ENCODE results near the gene MYO18A. TPM values are rescaled to one million over a fixed set of nuclear protein-coding genes. Genes with fewer than 3 reads are reported as not detected.
A peak's percentile ranks its signal among the peaks of the same experiment; 100 is the strongest.

The MYO18A gene
- polyA plus RNA-seq, 1 donor = 292 TPM

DNA sequence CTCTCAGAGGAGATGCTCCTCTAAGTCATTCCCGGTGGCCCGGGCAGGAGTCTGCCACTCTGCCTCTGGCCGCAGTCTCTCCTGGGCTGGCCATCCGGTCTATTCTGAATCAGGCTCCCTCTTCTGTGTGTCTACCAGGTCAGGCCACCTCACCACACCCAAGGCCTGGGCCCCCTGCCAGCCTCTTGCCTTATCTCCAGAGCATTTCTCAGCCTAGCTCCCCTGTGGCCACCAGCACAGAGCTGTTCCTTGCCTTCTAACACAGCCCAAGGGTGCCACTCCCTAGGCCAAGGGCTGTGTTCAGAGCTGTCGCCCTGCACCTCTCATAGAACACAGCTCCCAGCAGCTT is 55.3 kb downstream of the MYO18A start:
- DNase-seq (ENCODE audit: low read depth) = no peak

DNA sequence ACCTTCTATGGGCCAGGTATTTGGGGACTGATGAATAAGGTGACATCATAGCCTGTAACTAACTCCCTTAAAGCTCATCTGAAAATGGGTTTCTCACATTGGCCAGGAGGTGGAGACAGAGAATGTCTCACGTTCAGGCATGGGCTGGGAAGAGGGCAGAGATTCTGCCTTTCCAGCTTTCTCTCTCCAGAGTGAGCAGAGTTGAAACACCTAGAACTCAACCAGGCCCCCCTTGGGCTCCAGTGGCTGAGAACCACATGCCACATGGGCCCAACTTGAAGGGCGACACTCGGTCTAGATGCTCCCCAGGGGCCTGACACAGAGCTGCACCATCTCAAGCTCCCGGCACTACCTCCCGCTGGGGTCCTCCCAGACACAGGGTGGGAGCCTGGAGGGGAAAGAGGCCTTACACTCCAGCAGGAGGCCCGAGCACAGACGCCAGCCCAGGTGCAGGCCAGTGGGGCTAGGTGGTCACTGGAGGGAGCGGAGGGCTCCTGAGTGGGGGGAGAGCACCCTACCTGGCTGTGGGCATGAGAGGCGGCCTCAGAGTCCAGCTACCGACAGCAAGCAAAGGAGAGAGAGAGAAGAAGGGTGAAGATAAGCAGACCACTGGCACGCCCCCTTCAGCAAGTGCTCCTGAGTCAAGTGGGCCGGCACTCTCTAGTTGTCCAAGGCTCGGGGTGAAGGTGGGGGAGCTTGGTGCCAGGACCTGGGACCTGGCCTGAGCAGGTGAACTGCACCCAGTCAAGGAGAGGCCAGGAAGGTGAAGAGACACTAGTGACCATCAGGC is 55.9 kb downstream of the MYO18A start:
- DNase-seq (ENCODE audit: low read depth) = peak; percentile 59

DNA sequence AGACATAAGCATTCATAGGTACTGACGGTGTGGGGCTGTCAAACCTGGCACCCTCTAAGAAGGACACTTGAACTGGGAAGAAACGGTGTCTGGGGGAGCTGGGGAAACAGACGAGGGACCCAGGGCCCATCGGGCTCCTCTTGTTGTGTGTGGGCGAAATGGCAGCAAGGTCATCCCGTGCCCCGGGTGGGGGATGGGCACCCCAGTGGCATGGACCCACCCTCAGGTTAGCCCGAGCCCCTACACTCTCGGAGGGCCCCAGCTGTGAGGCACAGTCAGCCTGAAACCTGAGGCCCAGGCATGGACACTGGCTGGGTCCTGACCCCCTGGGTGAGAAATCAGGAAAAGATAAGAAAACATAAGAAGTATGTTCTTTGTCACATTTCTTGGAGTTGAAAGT is 57.1 kb downstream of the MYO18A start:
- no peak for DNase-seq (ENCODE audit: low read depth)

DNA sequence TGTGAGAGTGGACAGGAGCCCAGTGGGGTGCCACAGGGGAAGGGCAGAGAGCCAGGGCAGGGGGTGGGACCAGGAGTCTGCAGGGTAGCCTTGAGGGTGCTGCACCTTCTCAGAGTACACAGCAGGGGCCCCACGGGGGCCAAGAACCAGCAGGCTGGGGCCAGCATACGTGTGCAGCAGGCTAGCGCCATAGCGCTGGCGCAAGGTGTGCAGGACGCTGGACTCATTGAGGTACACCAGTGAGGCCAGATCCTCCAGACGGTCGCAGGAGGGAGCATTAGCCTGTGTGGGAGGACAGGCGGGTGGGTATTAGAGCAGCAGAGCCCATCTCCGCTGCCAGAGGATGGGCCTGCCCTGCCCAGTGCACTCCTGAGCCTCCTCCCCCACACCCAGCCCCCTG is 58.8 kb downstream of the MYO18A start:
- DNase-seq (ENCODE audit: low read depth) = no peak

DNA sequence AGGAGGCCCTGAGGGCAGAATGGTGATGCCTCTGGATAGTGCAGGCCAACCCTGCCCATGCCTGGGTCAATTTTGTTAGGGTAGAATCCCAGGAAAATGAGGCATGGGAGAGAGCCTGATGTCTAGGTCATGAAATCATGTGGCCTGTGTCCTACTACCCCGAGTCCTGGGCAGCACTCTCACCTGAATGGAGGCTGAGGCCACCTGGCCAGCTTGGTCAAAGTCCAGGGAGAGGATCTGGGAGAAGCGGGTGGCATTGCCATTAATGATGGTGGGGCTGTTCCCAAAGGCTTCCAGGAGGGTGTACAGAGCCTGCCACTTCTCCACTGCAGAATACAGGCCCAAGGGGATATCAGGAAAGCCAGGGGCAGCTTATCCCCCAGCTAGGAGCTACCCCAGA is 59.8 kb downstream of the MYO18A start:
- no peak for DNase-seq (ENCODE audit: low read depth)

DNA sequence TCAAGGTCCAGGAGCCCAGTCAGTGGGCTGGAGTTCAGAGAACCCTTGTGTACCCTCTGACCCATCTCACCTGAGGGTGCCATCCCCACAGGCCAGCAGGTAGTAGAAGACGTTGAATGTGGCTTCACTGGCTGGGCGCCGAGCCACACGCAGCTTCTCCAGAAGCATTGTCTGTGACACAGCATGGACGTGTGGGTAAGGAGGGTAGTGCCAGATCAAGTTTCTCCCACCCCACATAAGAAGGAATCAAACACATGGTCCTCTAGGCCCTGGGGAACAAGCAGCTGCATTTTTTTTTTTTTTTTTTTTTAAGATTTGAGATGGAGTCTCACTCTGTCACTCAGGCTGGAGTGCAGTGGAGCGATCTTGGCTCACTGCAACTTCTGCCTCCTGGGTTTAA is 60.9 kb downstream of the MYO18A start:
- DNase-seq (ENCODE audit: low read depth) = no peak

DNA sequence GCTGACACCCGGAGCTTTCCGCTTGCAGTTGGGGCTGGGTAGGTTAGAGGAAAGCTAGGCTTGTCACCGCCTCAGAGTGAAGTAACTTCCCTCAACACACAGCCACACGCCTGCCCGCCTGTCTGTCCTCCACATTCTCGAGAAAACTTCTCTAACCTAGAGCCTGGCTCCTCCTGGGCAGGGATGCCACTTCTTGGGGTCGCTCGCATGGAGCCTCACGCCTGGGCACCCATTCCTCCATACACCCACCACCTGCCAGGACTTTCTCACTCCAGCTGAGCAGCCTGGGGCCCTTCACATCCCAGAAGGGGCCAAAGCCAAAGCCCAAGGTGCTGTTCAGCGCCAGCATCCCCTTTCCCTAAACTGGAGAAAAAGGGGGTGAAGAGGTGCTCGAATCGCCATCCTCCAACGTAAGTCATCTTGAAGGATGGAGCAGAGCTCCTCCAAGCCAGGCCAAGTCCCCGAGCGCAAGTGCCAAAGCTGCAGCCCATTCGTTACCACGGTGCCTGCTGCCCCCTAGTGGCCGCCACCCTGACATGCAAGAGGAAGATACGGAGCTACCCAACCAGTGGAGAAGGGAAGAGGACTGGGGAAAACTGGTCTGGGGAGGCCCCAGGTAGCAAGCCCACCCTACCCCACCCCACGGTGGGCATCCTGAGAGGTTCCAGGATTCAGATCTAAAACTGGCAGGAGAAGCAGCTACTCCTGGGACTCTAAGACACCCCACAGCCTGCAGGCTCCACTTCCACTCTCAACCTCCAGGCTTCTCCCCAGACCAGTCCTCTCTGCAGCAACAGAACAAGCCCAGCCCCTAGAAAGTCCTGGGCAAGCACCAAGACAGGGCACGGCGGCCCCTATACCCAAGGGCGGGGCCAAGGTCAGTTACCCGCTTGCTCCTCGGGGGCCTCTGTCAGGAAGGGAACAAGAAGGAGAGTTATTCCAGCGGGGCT is 63.1 kb downstream of the MYO18A start:
- no peak for DNase-seq (ENCODE audit: low read depth)

DNA sequence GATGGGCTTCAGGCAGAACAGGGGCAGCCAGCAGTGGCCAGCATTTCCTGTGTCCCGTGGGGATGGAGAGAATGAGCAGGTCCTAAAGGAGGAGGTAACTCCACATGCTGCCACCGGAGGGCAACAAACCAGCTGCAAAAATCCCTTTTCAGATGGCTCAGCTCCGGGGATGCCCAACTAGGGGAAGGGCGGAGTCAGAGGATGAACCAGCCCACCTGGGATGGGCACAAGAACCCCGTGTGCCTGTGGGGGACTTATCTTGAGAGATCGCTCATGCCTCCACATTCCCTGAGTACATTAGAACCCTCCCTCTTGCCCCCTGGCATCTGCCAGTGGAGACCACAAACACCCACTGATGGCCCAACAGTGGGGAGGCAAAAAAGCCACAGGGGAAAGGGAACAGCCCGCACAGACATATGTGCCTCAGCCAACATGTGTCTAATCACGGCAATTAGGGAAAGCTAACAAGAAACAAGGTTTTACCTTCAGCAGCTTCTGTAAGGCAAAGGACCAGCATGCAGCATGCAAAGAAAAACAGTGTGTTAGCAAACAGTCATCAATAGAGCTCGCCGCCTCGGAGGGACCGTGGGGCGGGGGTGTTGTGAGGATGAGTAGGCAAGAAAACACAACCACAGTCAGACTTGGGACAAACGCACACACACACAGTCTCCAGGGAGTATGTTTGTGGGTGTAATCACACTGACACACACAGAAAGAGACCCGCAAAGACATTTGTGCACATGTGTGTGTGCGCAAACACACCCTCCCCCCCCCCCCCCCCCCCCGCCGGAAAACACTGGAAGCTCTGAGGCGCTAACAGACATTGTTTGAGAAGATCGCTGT is 64.0 kb downstream of the MYO18A start:
- no peak for DNase-seq (ENCODE audit: low read depth)

DNA sequence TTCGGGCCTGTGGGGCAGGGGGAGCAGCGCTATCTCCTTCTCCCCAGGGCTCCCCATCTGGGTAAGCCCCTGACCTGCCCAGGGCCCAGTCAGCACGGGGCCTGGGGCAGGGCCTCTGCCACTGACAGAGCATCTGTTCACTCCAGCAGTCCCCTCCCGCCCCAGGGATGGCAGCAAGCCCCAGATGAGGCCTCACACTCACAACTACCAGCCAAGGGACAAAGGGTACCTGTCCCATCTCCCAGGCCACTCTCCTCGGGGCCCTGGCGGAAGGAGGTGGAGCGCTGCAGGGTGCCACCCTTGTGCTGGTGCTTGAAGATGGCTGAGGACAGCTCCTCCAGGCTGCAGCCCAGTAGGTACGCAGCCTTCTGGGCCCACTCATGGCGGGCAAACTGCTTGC is 64.8 kb downstream of the MYO18A start:
- DNase-seq (ENCODE audit: low read depth) = no peak

DNA sequence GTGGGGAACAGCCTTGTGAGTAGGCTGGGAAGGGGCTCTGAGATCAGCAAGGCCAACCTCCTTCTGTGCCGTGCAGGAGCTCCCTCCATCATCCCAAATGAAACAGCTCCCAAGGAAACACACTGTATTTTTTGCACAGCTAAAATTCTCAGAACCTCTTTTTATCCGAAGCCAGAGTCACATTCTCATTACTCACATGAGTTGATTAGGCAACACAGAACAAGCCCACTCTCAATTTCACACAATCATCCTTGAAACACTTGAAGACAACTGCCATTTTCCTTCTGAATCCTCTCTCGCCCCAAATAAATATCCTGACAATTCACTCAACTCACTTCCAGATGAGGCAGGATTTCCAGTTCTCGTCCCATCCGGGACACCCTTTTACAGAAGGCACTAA is 66.1 kb downstream of the MYO18A start:
- DNase-seq (ENCODE audit: low read depth) = no peak

DNA sequence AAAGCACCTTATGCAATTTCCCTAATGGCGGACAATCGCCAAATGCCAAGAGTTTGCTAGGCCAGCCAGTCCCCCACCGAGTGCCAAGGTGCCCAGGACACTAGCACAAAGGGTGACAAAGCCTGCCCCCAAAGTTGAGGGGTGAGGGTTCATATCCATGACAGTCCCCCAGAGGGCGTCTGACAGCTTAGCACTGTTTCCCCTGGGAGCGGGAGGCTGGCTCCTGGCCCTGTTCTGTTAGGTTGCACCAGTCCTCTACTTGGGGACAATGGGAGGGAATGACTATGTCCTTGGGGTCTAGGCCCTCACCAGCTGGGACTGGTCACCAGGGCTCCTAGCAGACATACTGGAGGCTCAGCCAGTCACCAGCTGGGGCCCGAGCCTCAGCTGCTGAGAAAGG is 66.9 kb downstream of the MYO18A start:
- DNase-seq (ENCODE audit: low read depth) = no peak

DNA sequence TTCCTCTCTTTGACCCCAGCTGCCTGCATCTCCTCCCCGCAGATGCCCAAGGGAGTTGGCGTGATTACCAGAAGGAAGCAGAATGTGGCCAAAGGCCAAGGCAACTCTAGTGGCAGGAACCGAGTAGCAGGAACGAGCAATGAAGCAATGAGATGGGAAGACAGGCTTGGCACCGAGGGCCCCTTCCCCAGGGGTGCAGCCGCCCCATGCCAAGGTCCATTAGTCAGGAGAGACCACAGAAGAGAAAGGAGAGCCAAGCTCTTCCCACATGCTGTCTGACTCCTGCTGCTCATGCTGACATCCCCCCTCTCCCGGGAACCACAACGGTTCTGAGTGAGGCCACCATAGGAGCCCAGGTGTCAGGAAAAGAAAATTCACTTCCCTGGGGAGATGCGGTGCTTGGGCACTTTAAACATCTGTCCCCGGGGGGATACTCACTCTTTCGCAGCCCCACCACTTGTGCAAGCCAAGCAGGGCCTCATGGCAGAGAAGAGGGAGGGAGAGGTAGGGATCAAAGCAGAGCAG is 67.4 kb downstream of the MYO18A start:
- DNase-seq (ENCODE audit: low read depth) = no peak

DNA sequence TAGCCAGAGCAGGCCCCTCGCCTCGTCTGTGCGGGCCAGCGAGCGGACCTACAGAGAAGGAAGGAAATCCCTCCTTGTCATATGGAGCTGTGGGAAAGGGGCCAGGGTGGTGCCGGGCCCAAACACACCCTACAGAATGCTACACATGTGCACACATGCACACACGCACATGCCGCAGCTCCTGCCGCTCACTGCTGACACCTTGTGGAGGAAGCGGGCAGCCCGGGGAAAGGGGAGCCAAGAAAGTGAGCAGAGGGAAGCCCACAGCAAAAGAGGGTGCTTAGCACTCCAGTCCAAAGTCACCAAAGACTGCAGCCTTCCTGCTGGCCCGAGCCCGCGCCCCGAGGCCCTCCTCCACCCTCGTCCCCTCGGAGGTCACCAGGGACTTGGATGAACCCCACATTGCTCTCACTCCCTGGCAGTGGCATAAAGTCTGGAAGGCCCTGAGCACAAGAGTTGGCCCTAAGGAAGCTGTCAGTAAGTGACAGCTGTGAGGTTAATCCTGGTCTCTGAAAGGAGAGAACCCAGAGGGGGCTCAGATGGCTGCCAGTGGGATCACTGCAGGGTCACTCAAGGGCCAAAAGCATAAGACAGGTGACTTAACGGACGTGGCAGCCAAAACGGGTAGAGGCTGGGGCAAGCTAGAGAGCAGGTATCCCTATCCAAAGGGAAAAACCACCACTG is 68.2 kb downstream of the MYO18A start:
- DNase-seq (ENCODE audit: low read depth) = no peak

DNA sequence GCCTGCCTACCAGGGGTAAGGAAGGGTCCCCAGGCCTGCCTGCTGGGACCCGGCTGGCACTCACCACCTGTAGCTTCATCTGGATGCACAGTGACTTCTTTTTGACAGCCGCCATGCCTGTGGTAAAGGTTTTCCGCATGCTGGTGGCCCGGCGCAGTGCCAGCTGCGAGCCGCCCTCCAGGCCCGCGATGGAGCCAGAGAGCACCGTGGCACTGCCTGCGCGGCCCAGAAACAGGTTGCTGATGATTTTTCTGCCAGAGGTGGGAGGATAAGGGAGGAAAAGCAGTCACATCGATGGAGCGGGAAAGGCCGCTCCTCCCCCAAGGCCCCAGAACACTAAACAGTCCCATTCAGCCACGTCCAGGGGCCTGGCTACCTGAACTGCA is 69.8 kb downstream of the MYO18A start:
- no peak for DNase-seq (ENCODE audit: low read depth)

DNA sequence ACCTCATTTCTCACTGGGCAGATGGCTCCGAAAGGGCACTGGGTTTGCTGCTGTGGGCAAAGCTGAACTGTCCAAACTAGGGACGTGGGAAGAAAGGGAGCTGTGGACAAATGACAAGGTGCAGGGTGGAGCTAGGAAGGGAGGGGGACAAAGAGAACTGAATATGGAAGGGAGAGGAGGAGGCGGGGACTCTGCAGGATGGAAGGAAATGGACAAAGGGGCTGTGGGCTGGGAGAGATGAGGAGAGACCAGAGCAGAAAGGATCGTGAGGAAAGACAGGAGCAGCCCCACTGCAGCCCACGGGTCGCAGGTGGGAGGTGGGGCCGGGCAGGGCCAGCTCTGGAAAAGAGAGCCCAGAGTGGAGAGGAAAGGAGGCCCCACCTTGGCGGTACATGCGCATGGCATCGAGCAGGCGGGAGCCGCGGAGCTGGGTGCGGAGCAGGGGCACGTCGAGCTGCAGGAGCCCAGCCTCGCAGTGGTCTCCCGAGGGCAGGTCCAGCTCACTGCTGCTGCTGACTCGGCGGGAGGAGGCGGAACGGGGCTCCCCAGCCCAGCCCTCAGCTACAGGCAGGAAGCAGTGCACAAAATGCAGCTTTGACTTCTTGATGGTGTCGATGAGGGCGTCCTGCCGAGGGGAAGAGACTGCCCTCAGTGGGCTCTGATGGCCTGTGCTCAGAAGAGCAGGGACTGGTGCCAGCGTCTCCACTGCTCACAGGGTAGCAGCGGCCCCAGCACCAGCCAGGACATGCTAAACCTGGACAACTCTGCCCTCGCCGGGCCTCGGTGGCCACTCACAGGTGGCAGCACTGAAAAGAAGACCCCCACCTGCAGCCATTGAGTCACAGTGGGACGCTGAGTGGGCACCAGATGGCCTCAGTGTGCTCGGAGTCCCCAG is 70.5 kb downstream of the MYO18A start:
- DNase-seq (ENCODE audit: low read depth) = no peak

DNA sequence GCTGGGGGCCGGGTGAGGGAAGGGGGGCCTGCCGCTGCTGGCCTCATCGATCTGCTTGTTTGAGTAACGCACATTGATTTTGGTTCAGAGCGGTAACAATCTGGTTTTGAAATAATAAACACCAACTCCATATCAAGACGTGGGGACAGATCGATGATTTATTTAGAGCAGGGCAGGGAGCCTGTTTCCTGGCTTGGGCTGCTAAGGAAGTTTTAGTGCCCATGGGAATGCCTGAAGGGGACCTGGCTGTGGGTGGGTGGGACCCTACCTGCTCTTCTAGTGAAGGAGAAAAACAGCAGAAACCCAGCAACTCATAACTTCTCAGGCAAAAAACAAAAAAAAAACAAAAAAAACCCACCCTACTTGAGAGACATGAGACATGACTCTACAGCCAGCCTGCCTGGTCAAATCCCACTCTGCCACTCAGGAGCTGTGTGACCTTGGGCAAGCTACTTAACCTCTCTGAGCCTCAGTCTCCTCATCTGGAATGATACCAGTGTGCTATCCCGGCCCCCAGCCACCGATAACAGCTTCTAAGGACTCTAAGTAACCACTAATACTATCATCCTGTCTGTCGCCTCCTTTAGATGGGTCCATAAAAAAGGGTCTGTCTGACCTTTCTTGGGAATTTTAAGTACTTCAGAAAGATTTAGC is 71.2 kb downstream of the MYO18A start:
- no peak for DNase-seq (ENCODE audit: low read depth)

DNA sequence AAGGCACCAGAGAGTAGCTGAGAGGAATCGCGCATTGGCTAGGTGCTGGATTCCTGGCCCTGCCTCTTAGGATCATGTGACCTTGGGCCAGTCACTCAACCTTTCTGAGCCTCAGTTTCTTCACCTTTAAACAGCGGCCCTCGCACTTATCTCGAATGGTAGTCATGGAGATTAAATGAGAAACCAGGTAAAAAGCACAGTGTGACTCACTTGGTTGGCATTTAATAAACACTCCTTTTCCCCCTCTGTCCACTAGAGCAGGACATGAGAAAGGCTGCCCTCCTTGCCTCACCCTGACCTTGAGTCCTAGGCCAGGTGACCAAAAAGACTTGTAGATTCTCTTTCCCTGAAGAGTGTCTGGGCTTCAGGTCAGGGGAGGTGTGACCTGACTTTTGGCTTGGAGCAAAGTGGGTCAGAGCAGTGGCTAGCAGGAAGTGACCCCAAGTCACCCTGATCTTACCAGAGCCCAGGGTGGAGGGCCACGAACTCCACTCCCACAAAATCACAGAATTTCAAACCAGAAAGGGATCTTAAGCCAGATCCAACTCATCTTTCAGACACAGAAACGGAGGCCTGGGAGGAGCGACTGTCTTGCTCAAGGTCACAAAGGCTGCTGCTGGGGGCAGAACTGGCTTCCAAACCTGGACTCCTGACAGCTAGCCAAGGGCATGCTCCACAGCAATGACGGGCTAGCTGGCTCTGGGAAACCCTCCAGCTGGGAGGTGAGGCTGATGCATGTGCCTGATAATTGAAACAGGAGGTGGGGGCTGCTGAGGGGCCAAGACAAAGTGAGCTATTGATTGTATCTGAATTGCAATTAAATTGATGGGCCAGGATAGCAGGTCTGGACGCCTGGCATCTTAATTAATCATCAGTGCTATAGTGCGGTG is 72.0 kb downstream of the MYO18A start:
- DNase-seq (ENCODE audit: low read depth) = no peak

DNA sequence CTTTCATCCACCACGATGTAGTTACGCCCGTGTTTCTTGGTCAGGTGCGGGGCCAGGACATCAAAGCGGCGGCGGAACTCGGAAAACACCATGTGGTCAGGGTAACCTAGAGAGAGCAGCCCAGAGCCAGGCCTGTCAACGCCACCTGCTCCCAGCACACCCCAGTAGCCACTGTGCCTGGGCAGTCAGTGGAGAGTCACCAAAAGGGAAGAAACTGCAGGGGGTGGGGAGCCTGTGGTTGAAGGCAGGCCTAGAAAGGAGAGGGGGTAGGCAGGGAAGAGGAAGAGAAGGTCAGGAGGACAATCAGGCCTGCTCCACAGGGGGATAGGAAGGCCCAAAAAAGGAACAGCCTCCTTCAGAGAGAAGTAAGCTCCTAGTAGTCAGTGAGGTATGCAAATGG is 73.1 kb downstream of the MYO18A start:
- no peak for DNase-seq (ENCODE audit: low read depth)

DNA sequence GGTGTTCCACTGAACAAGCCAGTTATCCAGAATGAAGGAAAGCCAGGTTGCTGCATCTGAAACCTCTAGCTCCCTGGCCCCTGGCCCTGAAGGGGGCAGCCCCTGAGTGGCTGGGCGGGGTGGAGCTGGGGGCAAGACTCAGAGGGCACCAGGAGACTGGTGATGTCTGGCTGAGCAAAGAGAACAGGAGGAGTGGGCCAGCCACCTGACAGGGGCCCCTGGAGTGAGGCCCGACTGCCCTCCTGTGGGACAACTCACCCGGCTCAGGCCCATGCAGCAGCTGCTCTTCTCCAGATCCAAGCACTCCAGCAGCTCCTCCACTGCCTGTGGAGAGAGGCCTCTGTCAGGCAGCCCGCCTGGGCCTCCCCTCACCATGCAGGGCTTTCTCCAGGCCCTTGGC is 76.9 kb downstream of the MYO18A start:
- DNase-seq (ENCODE audit: low read depth) = no peak

All from forelimb muscle (tissue), 1 donor.